H9 (cell line): ENCODE measurements around the gene GRB2. TPM values are rescaled to one million over a fixed set of nuclear protein-coding genes. Genes with fewer than 3 reads are reported as not detected.

Experiments used
- DNase-seq: peaks from one replicate; pipeline ENCODE4 v3.0.0-alpha.2; 2017
- H2AFZ ChIP-seq: one replicate; pipeline ENCODE4 v1.6.1; 2013; ENCODE audit warnings: mild to moderate bottlenecking, low read length, control low read depth, moderate library complexity
- H2AK5ac ChIP-seq: 2 replicates; pipeline ENCODE4 v1.6.1; 2013; ENCODE audit warnings: low read length, control low read depth, mixed read lengths; ENCODE audit not compliant: insufficient read length
- H2BK120ac ChIP-seq: one replicate; pipeline ENCODE4 v1.6.1; 2013; ENCODE audit warnings: low read depth, mild to moderate bottlenecking, low read length, control low read depth, inconsistent platforms; ENCODE audit not compliant: poor library complexity, severe bottlenecking
- H2BK12ac ChIP-seq: 2 replicates; pipeline ENCODE4 v1.6.1; 2013; ENCODE audit warnings: low read length, control low read depth, mixed read lengths, low read depth; ENCODE audit not compliant: insufficient read length
- H2BK15ac ChIP-seq: 2 replicates; pipeline ENCODE4 v1.6.1; 2013; ENCODE audit warnings: low read depth, low read length, control low read depth
- H2BK20ac ChIP-seq: one replicate; pipeline ENCODE4 v1.6.1; 2013; ENCODE audit warnings: low read depth, mild to moderate bottlenecking, low read length, control low read depth, inconsistent platforms; ENCODE audit not compliant: poor library complexity, severe bottlenecking
- H2BK5ac ChIP-seq: 2 replicates; pipeline ENCODE4 v1.6.1; 2013; ENCODE audit warnings: low read length, control low read depth, mixed read lengths; ENCODE audit not compliant: insufficient read length
- H3K14ac ChIP-seq: 2 replicates; pipeline ENCODE4 v1.6.1; 2013; ENCODE audit warnings: low read length, control low read depth; ENCODE audit not compliant: insufficient read depth
- H3K18ac ChIP-seq: 2 replicates; pipeline ENCODE4 v1.6.1; 2013; ENCODE audit warnings: low read depth, mild to moderate bottlenecking, mixed read lengths, low read length, control low read depth; ENCODE audit not compliant: insufficient read length
- H3K23ac ChIP-seq: 2 replicates; pipeline ENCODE4 v1.6.1; 2013; ENCODE audit warnings: low read length, control low read depth, mixed read lengths, low read depth; ENCODE audit not compliant: insufficient read length
- H3K23me2 ChIP-seq: 2 replicates; pipeline ENCODE4 v1.6.1; 2013; ENCODE audit warnings: low read depth, mild to moderate bottlenecking, mixed read lengths, low read length, control low read depth; ENCODE audit not compliant: insufficient read length, poor library complexity, severe bottlenecking
- H3K27ac ChIP-seq: 2 replicates; pipeline ENCODE4 v1.5.1; 2013; ENCODE audit warnings: low read length, control low read depth, mixed read lengths, low read depth; ENCODE audit not compliant: insufficient read length
- H3K27me3 ChIP-seq: 2 replicates; pipeline ENCODE4 v1.6.1; 2013; ENCODE audit warnings: low read length, control low read depth, inconsistent platforms; ENCODE audit not compliant: insufficient read depth
- H3K4ac ChIP-seq: 2 replicates; pipeline ENCODE4 v1.6.1; 2013; ENCODE audit warnings: low read depth, mild to moderate bottlenecking, control low read depth, inconsistent platforms, low read length, moderate library complexity
- H3K4me1 ChIP-seq: 2 replicates; pipeline ENCODE4 v1.6.1; 2013; ENCODE audit warnings: low read length, control low read depth, inconsistent platforms; ENCODE audit not compliant: insufficient read depth
- H3K4me2 ChIP-seq: 2 replicates; pipeline ENCODE4 v1.6.1; 2013; ENCODE audit warnings: low read length, control low read depth, mixed read lengths; ENCODE audit not compliant: insufficient read length, insufficient read depth
- H3K56ac ChIP-seq: 2 replicates; pipeline ENCODE4 v1.6.1; 2013; ENCODE audit warnings: low read depth, mild to moderate bottlenecking, mixed read lengths, low read length, control low read depth; ENCODE audit not compliant: insufficient read length
- H3K79me1 ChIP-seq: 2 replicates; pipeline ENCODE4 v1.6.1; 2013; ENCODE audit warnings: low read depth, mild to moderate bottlenecking, moderate library complexity, low read length, control low read depth, inconsistent platforms; ENCODE audit not compliant: insufficient read depth, poor library complexity, severe bottlenecking
- H3K79me2 ChIP-seq: 2 replicates; pipeline ENCODE4 v1.6.1; 2013; ENCODE audit warnings: low read length, control low read depth, inconsistent platforms; ENCODE audit not compliant: insufficient read depth
- H3K9ac ChIP-seq: 2 replicates; pipeline ENCODE4 v1.6.1; 2013; ENCODE audit warnings: low read length, control low read depth, mixed read lengths; ENCODE audit not compliant: insufficient read length; ENCODE audit errors: extremely low read depth
- H3K9me3 ChIP-seq: one replicate; pipeline ENCODE4 v1.6.1; 2013; ENCODE audit warnings: low read depth, low read length, inconsistent platforms; ENCODE audit not compliant: control insufficient read depth
- H3T11ph ChIP-seq: one replicate; pipeline ENCODE4 v1.6.1; 2013; ENCODE audit warnings: mild to moderate bottlenecking, low read length, control low read depth, inconsistent platforms
- H4K20me1 ChIP-seq: one replicate; pipeline ENCODE4 v1.6.1; 2013; ENCODE audit not compliant: control insufficient read depth, insufficient read length, insufficient read depth
- H4K5ac ChIP-seq: 2 replicates; pipeline ENCODE4 v1.6.1; 2013; ENCODE audit warnings: low read depth, mild to moderate bottlenecking, mixed read lengths, low read length, control low read depth; ENCODE audit not compliant: insufficient read length
- H4K8ac ChIP-seq: replicated peaks from 2 replicates; pipeline ENCODE4 v1.6.1; 2013; ENCODE audit warnings: low read length, control low read depth, mixed read lengths, low read depth; ENCODE audit not compliant: insufficient read length
- H4K91ac ChIP-seq: 2 replicates; pipeline ENCODE4 v1.6.1; 2013; ENCODE audit warnings: low read depth, mild to moderate bottlenecking, moderate library complexity, mixed read lengths, low read length, control low read depth; ENCODE audit not compliant: insufficient read length
- H3K27ac Mint-ChIP-seq, 3 experiments: 2 replicates in 2 of 3; 3 replicates in 1 of 3; pipeline ENCODE4 v1.8.0; 2020 to 2021; ENCODE audit warnings: mixed read lengths in 3 of 3, mild to moderate bottlenecking in 1 of 3, moderate library complexity in 1 of 3
- H3K27me3 Mint-ChIP-seq: 2 replicates; pipeline ENCODE4 v1.8.0; 2021; ENCODE audit warnings: low read depth, mild to moderate bottlenecking, moderate library complexity, mixed read lengths
- H3K36me3 Mint-ChIP-seq, 3 experiments: 2 replicates in 2 of 3; 3 replicates in 1 of 3; pipeline ENCODE4 v1.8.0; 2020 to 2021; ENCODE audit warnings: low read depth in 3 of 3, mixed read lengths in 3 of 3; ENCODE audit not compliant: insufficient read depth in 1 of 3
- H3K4me1 Mint-ChIP-seq, 2 experiments: 2 replicates each; pipeline ENCODE4 v1.8.0; 2020; ENCODE audit warnings: mixed read lengths in 2 of 2
- H3K4me3 Mint-ChIP-seq, 2 experiments: 2 replicates in 1 of 2; 3 replicates in 1 of 2; pipeline ENCODE4 v1.8.0; 2020 to 2021; ENCODE audit warnings: mild to moderate bottlenecking in 2 of 2, mixed read lengths in 2 of 2, moderate library complexity in 1 of 2
- H3K9me3 Mint-ChIP-seq, 2 experiments: 2 replicates in 1 of 2; 3 replicates in 1 of 2; pipeline ENCODE4 v1.8.0; 2020; ENCODE audit warnings: mild to moderate bottlenecking in 2 of 2, mixed read lengths in 2 of 2, moderate library complexity in 1 of 2
- WGBS: extraction: QIAGEN DNeasy Blood & Tissue Kit; methylation state at CpG from one replicate; pipeline ENCODE4 v1.1.7; 2013; ENCODE audit warnings: missing lambda C conversion rate, low lambda C conversion rate, mixed read lengths; ENCODE audit not compliant: insufficient read length; ENCODE audit errors: extremely low coverage; 5-methylcytosine and 5-hydroxymethylcytosine counted together
- total RNA-seq: library from RNA; stranded (reverse); gene quantifications from 2 replicates; pipeline ENCODE4 v1.2.1, GENCODE V29; 2021
- TF ChIP-seq, protein P1 (sequence below): fragments of 200-600 bp; sonication (generic); conservative IDR thresholded peaks from 3 replicates; pipeline ENCODE4 v1.8.0; 2021; ENCODE audit warnings: antibody characterized with exemption, mild to moderate bottlenecking

The GRB2 gene
- total RNA-seq, 1 experiment from 2014 or later: 91.7 TPM

DNA sequence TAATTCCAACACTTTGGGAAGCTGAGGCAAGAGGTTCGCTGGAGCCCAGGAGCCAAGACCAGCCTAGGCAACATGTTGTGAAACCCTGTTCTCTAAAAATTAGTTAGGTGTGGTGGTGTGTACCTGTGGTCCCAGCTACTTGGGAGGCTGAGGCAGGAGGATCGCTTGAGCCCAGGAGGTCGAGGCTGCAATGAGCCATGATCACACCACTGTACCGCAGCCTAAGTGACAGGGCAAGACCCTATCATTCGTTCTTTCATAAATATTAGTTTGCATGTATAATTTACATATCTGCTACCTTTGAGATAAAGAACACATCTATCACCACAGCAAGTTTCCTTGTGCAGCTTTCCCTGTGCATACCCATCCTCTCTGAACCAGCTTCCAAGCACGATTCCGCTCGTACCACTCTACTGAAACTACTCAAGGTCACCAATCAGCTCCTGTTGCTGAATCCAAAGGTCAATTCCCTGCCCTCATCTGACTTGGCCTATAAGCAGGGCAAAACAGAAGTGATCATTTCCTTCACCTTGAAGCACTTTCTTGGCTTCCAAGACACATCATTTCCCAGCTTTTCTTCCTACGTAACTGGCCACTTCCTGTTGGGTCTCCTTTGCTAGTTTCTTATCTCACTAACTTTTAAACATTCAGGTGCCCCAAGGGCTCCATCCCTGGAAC lies 49.1 kb downstream of the GRB2 start:
- TF ChIP-seq, protein P1, sequence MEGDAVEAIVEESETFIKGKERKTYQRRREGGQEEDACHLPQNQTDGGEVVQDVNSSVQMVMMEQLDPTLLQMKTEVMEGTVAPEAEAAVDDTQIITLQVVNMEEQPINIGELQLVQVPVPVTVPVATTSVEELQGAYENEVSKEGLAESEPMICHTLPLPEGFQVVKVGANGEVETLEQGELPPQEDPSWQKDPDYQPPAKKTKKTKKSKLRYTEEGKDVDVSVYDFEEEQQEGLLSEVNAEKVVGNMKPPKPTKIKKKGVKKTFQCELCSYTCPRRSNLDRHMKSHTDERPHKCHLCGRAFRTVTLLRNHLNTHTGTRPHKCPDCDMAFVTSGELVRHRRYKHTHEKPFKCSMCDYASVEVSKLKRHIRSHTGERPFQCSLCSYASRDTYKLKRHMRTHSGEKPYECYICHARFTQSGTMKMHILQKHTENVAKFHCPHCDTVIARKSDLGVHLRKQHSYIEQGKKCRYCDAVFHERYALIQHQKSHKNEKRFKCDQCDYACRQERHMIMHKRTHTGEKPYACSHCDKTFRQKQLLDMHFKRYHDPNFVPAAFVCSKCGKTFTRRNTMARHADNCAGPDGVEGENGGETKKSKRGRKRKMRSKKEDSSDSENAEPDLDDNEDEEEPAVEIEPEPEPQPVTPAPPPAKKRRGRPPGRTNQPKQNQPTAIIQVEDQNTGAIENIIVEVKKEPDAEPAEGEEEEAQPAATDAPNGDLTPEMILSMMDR: no peak
- Histone ChIP-seq H3K18ac (no peak overlapping the region), H3K9me3 (no peaks in the 10 kb centered on the region), H2BK12ac (no peak overlapping the region), H3K4me2 (no peak overlapping the region), H3K23ac (no peak overlapping the region), H3K56ac (no peak overlapping the region), H4K91ac (no peak overlapping the region), H4K20me1 (no peaks in the 10 kb centered on the region), H3K9ac (no peak overlapping the region), H2BK5ac (no peak overlapping the region), H2BK120ac (no peak overlapping the region), H3K23me2 (no peaks in the 10 kb centered on the region), H2BK20ac (no peak overlapping the region), H4K5ac (no peak overlapping the region), H3K4me1 (peaks cover 7% of the 10 kb centered on the region; the same call in 1 of the 2 replicates), H2BK15ac (no peak overlapping the region), H3K79me2 (peaks cover 5% of the 10 kb centered on the region; the same call in 1 of the 2 replicates), H3K4ac (no peak overlapping the region), H2AK5ac (no peak overlapping the region), H3K79me1 (peaks cover 6% of the 10 kb centered on the region), H3K27me3 (no peaks in the 10 kb centered on the region), H3K14ac (no peak overlapping the region), H4K8ac (no peak overlapping the region), H3K27ac (no peak overlapping the region), H2AFZ (no peak overlapping the region), H3T11ph (no peak overlapping the region)
- Mint-ChIP-seq H3K36me3 (peaks cover 9 to 18% (median 11%) of the 10 kb centered on the region in 3 experiments), H3K9me3 (peaks cover 8% of the 10 kb centered on the region in 2 experiments; a peak in 3 of 5 replicates), H3K4me3 (no peak overlapping the region), H3K4me1 (peaks cover 13% of the 10 kb centered on the region in 2 experiments), H3K27ac (peak overlapping the region; percentile 5 to 36 (median 15); a peak in 3 of 7 replicates), H3K27me3 (no peaks in the 10 kb centered on the region)
- DNase-seq: no peak
- WGBS: no CpG with 5 or more reads among the region's 9 CpGs
